Stimulated activated effector memory CD8-positive, alpha-beta T cell treated with anti-CD3 and anti-CD28 coated beads, Interleukin-12 subunit alpha, Interleukin-12 subunit beta, amount 100 ng/mL, for 72 hours (primary cell): ENCODE measurements around the gene CST9.

ENCODE experiments used
- ATAC-seq: fragments of 150-1000 bp; cut with Tn5 transposase; 2 replicates; pipeline ENCODE4 v1.10.0; 2021
- DNase-seq, 2 donors: peaks; one replicate each; pipeline ENCODE4 v3.0.0; 2021 to 2022; ENCODE audit warnings: low spot score in 2 of 2
- H3K27ac Mint-ChIP-seq: one replicate; pipeline ENCODE4 v1.8.0; 2022; ENCODE audit warnings: mild to moderate bottlenecking, mixed read lengths
- H3K36me3 Mint-ChIP-seq: one replicate; pipeline ENCODE4 v1.8.0; 2022; ENCODE audit warnings: mild to moderate bottlenecking, mixed read lengths
- H3K4me1 Mint-ChIP-seq: one replicate; pipeline ENCODE4 v1.8.0; 2022; ENCODE audit warnings: mixed read lengths
- H3K4me3 Mint-ChIP-seq: one replicate; pipeline ENCODE4 v1.8.0; 2022; ENCODE audit warnings: mild to moderate bottlenecking, mixed read lengths
- H3K9me3 Mint-ChIP-seq: one replicate; pipeline ENCODE4 v1.8.0; 2022; ENCODE audit warnings: mixed read lengths

Gene CST9

DNA sequence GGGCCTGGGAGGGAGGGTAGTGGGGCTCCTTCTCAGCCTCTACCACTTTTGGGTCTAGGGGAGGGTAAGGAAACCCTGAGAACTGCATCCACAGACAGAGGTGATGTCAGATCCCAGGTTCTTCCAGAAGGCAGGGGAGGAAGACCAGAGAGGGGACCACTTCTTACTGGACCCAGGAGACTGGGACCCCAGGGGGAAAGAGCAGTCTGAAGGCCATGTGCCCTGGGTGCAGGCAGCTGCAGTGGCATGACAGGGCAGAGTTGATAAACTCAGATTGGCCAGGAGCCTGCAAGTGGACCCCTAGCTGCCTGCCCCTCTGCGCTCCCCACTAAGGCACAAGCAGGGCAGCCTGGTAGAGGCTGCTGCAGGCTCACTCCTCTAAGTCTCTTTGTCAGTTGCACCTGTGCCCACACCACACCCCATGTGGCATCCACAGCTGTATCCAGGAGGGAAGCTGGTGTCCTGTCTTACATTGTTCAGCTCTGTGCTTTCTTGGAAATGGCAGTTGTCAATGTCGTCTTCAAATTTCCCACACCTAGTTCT is 40.1 kb downstream of the CST9 start:
- Mint-ChIP-seq H3K36me3 (no peaks in the 10 kb centered on the region), H3K4me1 (peaks cover 5% of the 10 kb centered on the region), H3K9me3 (peaks cover 10% of the 10 kb centered on the region), H3K27ac (no peak overlapping the region), H3K4me3 (no peak overlapping the region)
- DNase-seq, result no peak
- no peak for ATAC-seq

DNA sequence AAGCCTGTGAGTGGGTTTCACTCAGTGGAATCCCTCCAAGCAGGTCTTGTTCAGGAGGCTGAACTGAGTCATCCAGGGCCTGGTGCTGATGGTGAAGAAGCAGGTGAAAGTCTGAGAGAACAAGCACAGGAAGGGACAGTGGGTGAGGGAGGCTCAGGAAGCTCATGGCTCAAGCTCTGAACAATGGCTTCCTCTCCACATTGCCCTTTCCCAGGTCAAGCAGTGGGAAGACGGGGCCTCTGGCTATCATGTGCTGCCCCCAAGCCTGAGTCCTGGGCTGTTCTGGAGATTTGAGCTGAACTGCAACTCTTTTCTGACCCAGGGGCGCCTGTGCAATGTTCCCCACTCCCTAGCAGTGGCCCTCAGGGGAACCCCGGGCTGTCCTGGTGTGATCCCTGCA is 40.8 kb downstream of the CST9 start:
- Mint-ChIP-seq H3K27ac (no peak overlapping the region), H3K9me3 (peaks cover 12% of the 10 kb centered on the region), H3K36me3 (no peaks in the 10 kb centered on the region), H3K4me1 (peaks cover 5% of the 10 kb centered on the region), H3K4me3 (no peak overlapping the region)
- DNase-seq (no peak), ATAC-seq (no peak)

DNA sequence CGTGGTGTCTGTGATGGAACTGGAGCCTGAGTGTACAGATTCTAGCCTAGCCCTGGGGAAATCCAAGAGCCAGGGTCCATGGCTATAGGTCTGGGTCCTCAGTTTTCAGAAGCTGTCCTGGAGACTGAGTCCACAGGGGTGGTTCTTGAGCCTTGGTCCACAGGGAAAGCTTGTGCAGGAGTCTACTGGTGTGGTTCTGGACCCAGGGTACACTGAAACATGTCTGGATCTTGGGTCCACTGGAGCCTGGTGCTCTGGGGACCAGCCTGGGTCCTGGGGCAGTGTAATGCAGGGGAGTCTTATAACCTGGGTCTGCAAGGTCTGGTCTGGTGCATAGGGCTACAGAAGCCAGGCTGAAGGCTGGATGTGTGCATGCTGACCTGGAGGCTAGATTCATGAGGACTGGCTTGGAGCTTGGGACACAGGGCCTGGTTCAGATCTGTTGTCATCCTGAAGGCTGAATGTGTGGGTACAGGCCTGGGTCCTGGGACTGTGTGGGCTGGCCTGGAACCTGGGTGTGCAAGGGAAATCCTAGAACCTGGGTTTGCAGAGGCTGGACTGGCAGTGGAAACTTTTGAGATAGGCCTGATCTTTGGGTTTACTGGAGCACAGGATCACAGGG is 42.9 kb downstream of the CST9 start:
- DNase-seq (no peak), ATAC-seq (no peak)
- Mint-ChIP-seq H3K36me3 (no peaks in the 10 kb centered on the region), H3K4me1 (peaks cover 5% of the 10 kb centered on the region), H3K27ac (no peak overlapping the region), H3K9me3 (peaks cover 19% of the 10 kb centered on the region), H3K4me3 (no peak overlapping the region)

DNA sequence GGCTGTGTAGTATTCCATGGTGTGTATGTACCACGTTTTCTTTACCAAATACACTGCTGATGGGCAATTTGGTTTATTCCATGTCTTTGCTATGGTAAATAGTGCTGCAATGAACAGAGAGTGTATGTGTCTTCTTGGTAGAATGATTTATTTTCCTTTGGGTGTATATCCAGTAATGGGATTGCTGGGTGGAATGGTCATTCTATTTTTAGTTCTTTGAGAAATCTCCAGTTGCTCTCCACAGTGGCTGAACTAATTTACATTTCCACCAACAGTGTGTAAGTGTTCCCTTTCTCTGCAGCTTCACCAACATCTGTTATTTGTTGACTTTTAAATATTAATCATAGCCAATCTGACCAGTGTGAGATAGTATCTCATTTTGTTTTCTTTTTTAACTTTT is 51.3 kb downstream of the CST9 start:
- DNase-seq (no peak), ATAC-seq (no peak)
- peaks cover 6% of the 10 kb centered on the region for H3K9me3 Mint-ChIP-seq
- H3K27ac Mint-ChIP-seq, result no peak overlapping the region
- no peak overlapping the region for H3K4me3 Mint-ChIP-seq
- no peaks in the 10 kb centered on the region for H3K4me1 Mint-ChIP-seq
- no peaks in the 10 kb centered on the region for H3K36me3 Mint-ChIP-seq
